Measurements from ENCODE around the gene NEO1.
"Not testable (repeated sequence)": the region's sequence is repeated elsewhere in the genome, so short reads cannot be mapped to it uniquely, and the experiment has no call there.

Gene NEO1

DNA sequence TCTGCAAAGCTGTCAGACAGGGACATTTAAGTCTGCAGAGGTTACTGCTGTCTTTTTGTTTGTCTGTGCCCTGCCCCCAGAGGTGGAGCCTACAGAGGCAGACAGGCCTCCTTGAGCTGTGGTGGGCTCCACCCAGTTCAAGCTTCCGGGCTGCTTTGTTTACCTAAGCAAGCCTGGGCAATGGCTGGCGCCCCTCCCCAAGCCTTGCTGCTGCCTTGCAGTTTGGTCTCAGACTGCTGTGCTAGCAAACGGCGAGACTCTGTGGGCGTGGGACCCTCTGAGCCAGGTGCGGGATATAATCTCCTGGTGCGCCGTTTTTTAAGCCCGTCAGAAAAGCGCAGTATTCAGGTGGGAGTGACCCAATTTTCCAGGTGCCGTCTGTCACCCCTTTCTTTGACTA lies 169.2 kb downstream of the NEO1 start:
- H3K4me1 ChIP-seq (ENCODE audit: insufficient read depth, low read length); H3K36me3 ChIP-seq (ENCODE audit: insufficient read depth, low read length); H3K27ac ChIP-seq (ENCODE audit: low read depth, low read length); H3K27me3 ChIP-seq (ENCODE audit: insufficient read depth, low read length); H3K4me3 ChIP-seq (ENCODE audit: low read length); H3K9me3 ChIP-seq (ENCODE audit: insufficient read depth, low read depth, low read length); H3K9ac ChIP-seq (ENCODE audit: low read depth, low read length): not testable (repeated sequence)
- 96% methylated on average over 10 of the region's 11 CpGs for WGBS

DNA sequence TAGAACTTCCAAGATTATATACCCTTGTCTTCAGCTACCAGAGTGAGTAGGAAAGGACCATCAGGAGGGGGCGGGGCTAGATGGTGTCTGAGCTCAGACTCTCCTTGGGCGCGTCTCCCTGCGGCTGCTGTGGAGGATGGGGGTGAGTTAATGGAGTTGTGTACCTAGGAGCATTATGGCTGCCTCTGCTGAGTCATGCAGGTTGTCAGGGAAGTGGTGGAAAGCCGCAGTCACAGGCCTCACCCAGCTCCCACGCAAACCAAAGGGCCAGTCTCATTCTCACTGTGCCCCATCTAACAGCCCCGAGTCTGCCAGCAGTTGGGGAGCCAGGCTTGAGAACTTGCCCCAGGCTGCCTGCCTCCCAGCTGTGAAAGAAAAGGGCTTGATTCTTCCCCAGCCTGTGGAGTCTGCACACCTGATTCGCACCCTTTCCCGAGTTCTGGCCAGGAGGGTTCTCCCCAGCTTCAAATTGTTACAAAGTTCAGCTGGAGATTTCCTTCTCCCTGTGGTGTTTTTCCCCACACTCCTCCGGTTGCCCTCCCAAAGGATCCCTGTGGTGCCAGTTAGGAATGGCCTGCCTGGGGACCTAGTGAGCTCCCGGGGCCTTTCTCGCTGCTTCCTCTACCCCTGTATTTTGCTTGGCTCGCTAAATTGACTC lies 173.2 kb downstream of the NEO1 start:
- Histone ChIP-seq H3K36me3 (ENCODE audit: insufficient read depth, low read length) (peaks cover 4% of the 10 kb centered on the region; the same call in 1 of the 2 replicates), H3K4me1 (ENCODE audit: insufficient read depth, low read length) (peaks cover 16% of the 10 kb centered on the region; the same call in 1 of the 2 replicates), H3K9me3 (ENCODE audit: insufficient read depth, low read depth, low read length) (peaks cover 3% of the 10 kb centered on the region; the same call in 1 of the 2 replicates), H3K27ac (ENCODE audit: low read depth, low read length) (no peak overlapping the region), H3K9ac (ENCODE audit: low read depth, low read length) (no peak overlapping the region), H3K27me3 (ENCODE audit: insufficient read depth, low read length) (no peaks in the 10 kb centered on the region), H3K4me3 (ENCODE audit: low read length) (no peak overlapping the region)
- WGBS: 85% methylated on average over 12 of the region's 13 CpGs

DNA sequence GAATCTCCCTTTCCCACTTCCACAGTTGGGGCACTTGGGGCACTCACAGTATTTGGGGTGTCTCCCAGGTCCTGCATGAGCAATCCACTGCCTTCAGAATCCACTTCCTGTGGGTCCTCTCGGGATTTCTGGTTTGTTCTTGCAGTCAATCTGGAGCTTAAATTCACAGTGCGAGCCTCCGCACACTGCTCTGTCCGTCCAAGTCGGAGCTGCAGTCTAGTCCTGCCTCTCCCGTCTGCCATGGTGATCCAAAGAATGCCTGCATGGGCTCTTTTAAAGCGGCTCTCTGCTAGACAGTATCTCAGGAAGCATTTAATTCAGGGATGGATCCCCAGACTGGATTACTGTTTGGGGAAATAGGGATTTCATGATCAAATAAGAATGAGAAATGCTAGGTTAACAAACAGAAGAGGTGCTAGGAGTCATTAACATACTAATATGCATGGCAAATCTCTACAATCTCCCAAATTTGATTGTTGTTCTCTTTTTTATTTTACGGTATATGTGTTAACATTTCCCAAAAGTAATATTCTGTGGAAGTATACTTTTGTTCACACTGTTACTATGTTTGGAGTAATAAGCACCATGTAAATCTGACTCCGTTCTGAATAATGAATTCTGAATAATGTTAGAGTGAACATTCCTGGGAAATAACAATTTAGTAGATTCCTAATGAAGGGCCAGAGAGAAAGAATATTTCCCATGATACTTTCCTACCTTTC lies 174.0 kb downstream of the NEO1 start:
- Histone ChIP-seq H3K27me3 (ENCODE audit: insufficient read depth, low read length) (no peaks in the 10 kb centered on the region), H3K36me3 (ENCODE audit: insufficient read depth, low read length) (peaks cover 4% of the 10 kb centered on the region; the same call in 1 of the 2 replicates), H3K27ac (ENCODE audit: low read depth, low read length) (no peak overlapping the region; the same call in 1 of the 2 replicates), H3K4me3 (ENCODE audit: low read length) (no peak overlapping the region), H3K9me3 (ENCODE audit: insufficient read depth, low read depth, low read length) (peaks cover 3% of the 10 kb centered on the region; the same call in 1 of the 2 replicates), H3K4me1 (ENCODE audit: insufficient read depth, low read length) (peaks cover 18% of the 10 kb centered on the region), H3K9ac (ENCODE audit: low read depth, low read length) (no peak overlapping the region)
- WGBS: 83% methylated on average over 8 of the region's 9 CpGs

DNA sequence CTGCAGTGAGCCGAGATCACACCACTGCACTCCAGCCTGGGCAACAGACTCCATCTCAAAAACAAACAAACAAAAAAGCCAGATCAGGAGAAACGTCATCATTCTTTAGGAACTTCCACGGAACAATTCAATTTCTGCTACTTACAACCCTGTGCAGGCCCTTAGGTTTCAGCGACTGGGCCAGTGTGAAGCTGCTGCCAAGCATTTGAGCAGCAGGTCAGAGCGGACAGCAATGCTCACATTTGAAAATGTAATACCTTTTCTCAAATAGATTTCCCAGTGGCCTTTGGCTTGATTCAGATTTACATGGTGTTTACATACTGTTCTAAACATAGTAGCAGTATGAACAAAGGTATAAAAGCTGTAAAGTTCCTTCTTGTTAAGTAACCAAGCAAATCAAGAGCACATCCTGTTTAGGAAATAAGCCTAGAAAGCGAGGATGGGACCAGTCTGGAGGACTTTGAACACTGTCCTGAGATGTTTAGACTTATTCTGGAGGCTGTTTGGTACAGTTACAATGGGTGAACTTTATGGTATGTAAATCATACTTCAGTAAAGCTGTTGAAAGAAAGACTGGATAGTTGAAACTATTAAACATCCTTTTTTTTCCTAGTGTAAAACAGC lies 175.3 kb downstream of the NEO1 start:
- H3K27me3 ChIP-seq (ENCODE audit: insufficient read depth, low read length): no peaks in the 10 kb centered on the region
- WGBS: 85% methylated on average over 6 of the region's 6 CpGs
- no peak overlapping the region for H3K9ac ChIP-seq (ENCODE audit: low read depth, low read length)

DNA sequence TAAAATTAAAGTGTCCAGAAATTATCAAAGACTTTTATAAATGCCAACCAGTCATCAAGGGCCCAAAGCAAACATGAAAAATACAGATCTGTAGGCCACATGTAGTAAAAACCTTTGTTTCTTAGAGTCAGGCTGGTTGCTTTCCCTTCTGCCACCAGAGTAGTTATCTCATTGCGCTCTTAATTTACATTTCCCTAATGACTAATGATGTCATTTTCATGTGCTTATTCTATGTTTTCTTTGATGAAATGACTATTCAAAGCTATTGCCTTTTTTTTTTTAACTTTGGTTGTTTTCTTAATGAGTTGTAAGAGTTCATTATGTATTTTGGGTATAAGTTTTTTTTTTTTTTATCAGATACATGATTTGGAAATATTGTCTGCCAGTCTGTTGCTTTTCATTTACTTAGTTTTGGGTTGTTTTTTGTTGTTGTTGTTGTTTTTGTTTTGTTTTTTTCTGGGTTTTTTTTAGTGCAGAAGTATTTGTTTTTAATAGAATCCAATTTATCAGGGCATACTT lies 175.9 kb downstream of the NEO1 start:
- Histone ChIP-seq H3K4me1 (ENCODE audit: insufficient read depth, low read length) (peaks cover 27% of the 10 kb centered on the region), H3K4me3 (ENCODE audit: low read length) (no peak overlapping the region), H3K27me3 (ENCODE audit: insufficient read depth, low read length) (no peaks in the 10 kb centered on the region), H3K36me3 (ENCODE audit: insufficient read depth, low read length) (no peaks in the 10 kb centered on the region; the same call in 1 of the 2 replicates), H3K9ac (ENCODE audit: low read depth, low read length) (no peak overlapping the region), H3K27ac (ENCODE audit: low read depth, low read length) (no peak overlapping the region), H3K9me3 (ENCODE audit: insufficient read depth, low read depth, low read length) (no peaks in the 10 kb centered on the region; the same call in 1 of the 2 replicates)
- 89% methylated on average over 1 of the region's 1 CpG for WGBS

More for the DNA sequence above, 175.3 kb downstream of the NEO1 start:
- no peak overlapping the region for H3K4me3 ChIP-seq (ENCODE audit: low read length)
- peaks cover 2% of the 10 kb centered on the region; the same call in 1 of the 2 replicates for H3K36me3 ChIP-seq (ENCODE audit: insufficient read depth, low read length)
- H3K4me1 ChIP-seq (ENCODE audit: insufficient read depth, low read length): peaks cover 27% of the 10 kb centered on the region
- H3K27ac ChIP-seq (ENCODE audit: low read depth, low read length): no peak overlapping the region
- peaks cover 3% of the 10 kb centered on the region; the same call in 1 of the 2 replicates for H3K9me3 ChIP-seq (ENCODE audit: insufficient read depth, low read depth, low read length)

DNA sequence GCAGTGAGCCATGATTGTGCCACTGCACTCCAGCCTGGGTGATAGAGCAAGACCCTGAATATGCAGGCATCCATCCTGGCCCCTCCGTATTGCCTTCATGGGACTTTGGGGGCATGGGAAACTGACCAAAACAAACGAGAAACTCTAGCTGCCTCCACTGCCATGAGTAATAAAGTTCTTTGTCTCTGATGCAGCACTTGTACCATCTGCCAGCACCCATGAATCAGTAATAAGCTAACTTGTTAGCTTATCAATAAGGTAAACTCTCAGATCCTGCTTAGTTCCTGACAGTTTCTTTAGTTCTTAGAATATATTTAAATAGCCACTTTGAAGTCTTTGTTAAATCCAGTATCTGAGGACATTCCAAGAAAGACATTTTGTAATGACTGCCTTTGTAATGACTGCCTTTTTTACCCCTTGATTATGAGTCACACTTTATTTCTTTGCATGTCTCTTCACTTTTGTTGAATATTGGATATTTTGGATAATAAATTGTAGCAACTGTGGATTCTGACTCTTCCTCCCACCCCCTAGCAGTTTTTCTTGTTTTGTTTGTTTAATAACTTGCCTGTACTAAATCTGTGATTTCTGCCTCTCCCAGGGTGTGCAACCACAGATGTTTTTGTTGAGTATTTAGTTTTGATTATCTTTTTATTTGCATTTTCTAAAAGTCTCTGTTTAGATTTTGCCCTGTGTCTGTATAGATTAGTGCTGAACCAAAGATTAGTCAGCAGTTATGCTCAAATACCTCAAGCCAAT lies 179.6 kb downstream of the NEO1 start:
- Histone ChIP-seq H3K9me3 (ENCODE audit: insufficient read depth, low read depth, low read length) (no peaks in the 10 kb centered on the region; the same call in 1 of the 2 replicates), H3K27me3 (ENCODE audit: insufficient read depth, low read length) (no peaks in the 10 kb centered on the region), H3K36me3 (ENCODE audit: insufficient read depth, low read length) (peaks cover 7% of the 10 kb centered on the region; the same call in 1 of the 2 replicates), H3K4me3 (ENCODE audit: low read length) (no peak overlapping the region), H3K4me1 (ENCODE audit: insufficient read depth, low read length) (peaks cover 21% of the 10 kb centered on the region), H3K27ac (ENCODE audit: low read depth, low read length) (no peak overlapping the region), H3K9ac (ENCODE audit: low read depth, low read length) (no peak overlapping the region)
- 57% methylated on average over 2 of the region's 2 CpGs for WGBS

DNA sequence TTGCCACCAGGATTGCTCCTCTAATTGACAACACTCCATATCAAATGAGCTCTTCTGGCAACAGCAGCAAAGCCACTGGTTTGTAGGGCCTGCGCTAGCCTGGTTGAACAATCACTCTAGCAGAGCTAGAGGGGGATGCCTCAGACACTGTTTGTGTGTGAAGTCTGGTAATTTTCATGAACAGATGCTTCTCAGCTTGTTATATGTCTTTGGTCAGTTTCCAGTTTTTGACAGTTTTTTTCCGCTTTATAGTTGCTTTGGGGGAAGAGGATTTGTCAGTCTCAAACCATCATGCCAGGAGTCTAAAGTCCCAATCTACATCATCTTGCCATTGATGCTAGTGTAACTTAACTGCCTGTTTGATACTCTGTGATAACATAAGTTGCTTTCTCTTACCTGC lies 180.5 kb downstream of the NEO1 start:
- Histone ChIP-seq H3K4me1 (ENCODE audit: insufficient read depth, low read length) (peaks cover 17% of the 10 kb centered on the region), H3K27ac (ENCODE audit: low read depth, low read length) (no peak overlapping the region), H3K9me3 (ENCODE audit: insufficient read depth, low read depth, low read length) (no peaks in the 10 kb centered on the region; the same call in 1 of the 2 replicates), H3K36me3 (ENCODE audit: insufficient read depth, low read length) (peaks cover 12% of the 10 kb centered on the region), H3K4me3 (ENCODE audit: low read length) (no peak overlapping the region), H3K9ac (ENCODE audit: low read depth, low read length) (no peak overlapping the region), H3K27me3 (ENCODE audit: insufficient read depth, low read length) (no peaks in the 10 kb centered on the region)
- 98% methylated on average over 2 of the region's 2 CpGs for WGBS

DNA sequence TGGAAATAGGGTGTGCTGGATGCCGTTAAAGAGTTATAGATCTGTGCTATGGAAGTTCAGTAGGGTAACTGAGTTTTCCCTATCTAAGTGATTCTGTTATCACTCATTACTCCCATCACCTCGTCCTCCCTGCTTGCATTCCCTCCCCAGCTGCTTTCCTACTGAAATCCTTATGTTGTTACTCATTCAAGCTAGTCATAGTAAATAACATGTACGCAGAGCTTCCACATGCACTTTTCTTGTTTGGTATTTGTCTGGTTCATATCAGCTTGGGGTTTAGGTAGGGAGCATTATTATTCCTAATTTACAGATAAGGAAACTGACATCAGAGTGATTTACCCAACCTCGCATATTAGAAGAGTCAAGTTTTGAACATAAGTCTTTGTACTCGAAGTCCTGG lies 181.4 kb downstream of the NEO1 start:
- Histone ChIP-seq H3K9ac (ENCODE audit: low read depth, low read length) (no peak overlapping the region), H3K4me1 (ENCODE audit: insufficient read depth, low read length) (peaks cover 11% of the 10 kb centered on the region), H3K9me3 (ENCODE audit: insufficient read depth, low read depth, low read length) (no peaks in the 10 kb centered on the region; the same call in 1 of the 2 replicates), H3K4me3 (ENCODE audit: low read length) (no peak overlapping the region), H3K27me3 (ENCODE audit: insufficient read depth, low read length) (no peaks in the 10 kb centered on the region), H3K27ac (ENCODE audit: low read depth, low read length) (no peak overlapping the region), H3K36me3 (ENCODE audit: insufficient read depth, low read length) (peaks cover 12% of the 10 kb centered on the region)
- WGBS: 89% methylated on average over 5 of the region's 5 CpGs

DNA sequence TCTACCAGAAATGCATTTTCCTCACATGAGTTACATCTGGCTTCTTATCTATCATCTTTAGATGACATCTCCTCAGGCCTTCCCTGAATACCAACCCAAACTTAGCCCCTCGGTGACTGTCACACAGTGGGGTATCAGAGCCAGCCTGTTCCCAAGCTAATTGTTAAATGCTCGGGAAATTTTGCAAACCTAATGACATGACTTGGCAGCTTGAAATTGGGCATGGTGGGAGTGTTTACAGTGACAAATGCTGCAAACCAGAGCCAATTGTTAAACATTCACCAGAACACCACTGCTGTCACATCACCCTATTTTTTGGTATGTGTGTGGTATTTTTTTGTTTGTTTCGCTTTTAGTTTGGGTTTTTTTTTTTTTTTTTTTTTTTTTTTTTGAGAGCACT lies 185.6 kb downstream of the NEO1 start:
- no peaks in the 10 kb centered on the region for H3K27me3 ChIP-seq (ENCODE audit: insufficient read depth, low read length)
- H3K4me1 ChIP-seq (ENCODE audit: insufficient read depth, low read length): no peaks in the 10 kb centered on the region; the same call in 1 of the 2 replicates
- H3K4me3 ChIP-seq (ENCODE audit: low read length): no peak overlapping the region
- H3K9ac ChIP-seq (ENCODE audit: low read depth, low read length): no peak overlapping the region
- H3K27ac ChIP-seq (ENCODE audit: low read depth, low read length): no peak overlapping the region
- 52% methylated on average over 2 of the region's 3 CpGs for WGBS
- H3K9me3 ChIP-seq (ENCODE audit: insufficient read depth, low read depth, low read length): no peaks in the 10 kb centered on the region
- H3K36me3 ChIP-seq (ENCODE audit: insufficient read depth, low read length): peaks cover 12% of the 10 kb centered on the region

DNA sequence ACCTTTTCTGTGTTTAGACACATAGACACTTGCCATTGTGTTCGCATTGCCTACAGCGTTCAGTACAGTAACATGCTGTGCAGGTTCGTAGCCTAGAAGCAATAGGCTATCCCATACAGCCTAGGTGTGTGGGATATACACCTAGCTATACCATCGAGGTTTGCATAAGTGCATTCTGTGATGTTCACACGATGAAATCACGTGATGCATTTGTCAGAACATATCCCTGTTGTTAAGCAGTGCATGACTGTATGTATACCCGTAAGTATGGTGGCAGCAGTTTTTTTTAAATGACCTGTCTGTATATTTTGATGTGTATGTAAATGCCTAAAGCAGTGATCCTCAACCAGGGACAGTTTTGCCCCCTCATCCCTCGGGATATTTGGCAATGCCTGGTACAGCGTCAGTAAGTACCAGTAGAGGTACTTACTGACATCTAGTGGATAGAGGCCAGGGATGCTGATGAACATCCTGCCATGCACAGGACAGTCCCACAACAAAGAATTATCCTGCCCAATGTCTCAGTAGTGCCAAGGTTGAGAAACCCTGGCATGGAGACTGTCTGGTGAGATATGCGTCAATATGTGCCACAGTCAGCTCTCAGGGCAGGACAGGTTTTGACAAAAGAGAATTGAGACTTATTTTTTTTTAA lies 187.4 kb downstream of the NEO1 start:
- 94% methylated on average over 10 of the region's 10 CpGs for WGBS
- H3K27me3 ChIP-seq (ENCODE audit: insufficient read depth, low read length): no peaks in the 10 kb centered on the region
- no peaks in the 10 kb centered on the region for H3K9me3 ChIP-seq (ENCODE audit: insufficient read depth, low read depth, low read length)

More for the DNA sequence above, 187.4 kb downstream of the NEO1 start:
- Histone ChIP-seq H3K36me3 (ENCODE audit: insufficient read depth, low read length) (peaks cover 16% of the 10 kb centered on the region), H3K27ac (ENCODE audit: low read depth, low read length) (no peak overlapping the region), H3K4me1 (ENCODE audit: insufficient read depth, low read length) (no peaks in the 10 kb centered on the region; the same call in 1 of the 2 replicates), H3K9ac (ENCODE audit: low read depth, low read length) (no peak overlapping the region), H3K4me3 (ENCODE audit: low read length) (no peak overlapping the region)

Data from HUES64 (cell line).